SH-SY5Y (cell line): Measurements from ENCODE around the gene NR6A1.

Experiments used
- GATA2 ChIP-seq: IDR thresholded peaks from 2 replicates; pipeline ENCODE4 v1.6.1; 2011; ENCODE audit warnings: mild to moderate bottlenecking, low read depth, low read length
- GATA3 ChIP-seq: IDR thresholded peaks from 2 replicates; pipeline ENCODE4 v1.6.1; 2011; ENCODE audit warnings: low read depth, mild to moderate bottlenecking, low read length, moderate library complexity

DNA sequence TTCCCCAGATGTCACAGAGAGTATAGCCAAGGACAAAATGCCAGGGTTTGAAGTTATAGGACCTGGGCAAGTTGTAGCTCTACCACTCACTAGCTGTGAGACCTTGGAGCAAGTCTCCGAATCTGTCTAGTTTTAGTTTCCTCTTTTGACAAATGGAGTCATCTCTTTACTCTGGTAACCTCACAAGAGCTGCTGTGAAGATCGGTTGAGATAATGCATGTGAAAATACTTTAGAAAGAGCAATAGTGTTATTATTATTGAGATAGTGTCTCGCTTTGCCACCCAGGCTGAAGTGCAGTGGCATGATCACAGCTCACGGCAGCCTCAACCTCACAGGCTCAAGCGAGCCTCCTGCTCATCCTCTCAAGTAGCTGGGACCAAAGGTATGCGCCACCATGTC, 146.0 kb downstream of the NR6A1 start:
- TF ChIP-seq GATA3 (no peak), GATA2 (0 out of 2 replicates have a peak, but pooled peaks have one; percentile 39)
